Stimulated activated CD8-positive, alpha-beta memory T cell treated with anti-CD3 and anti-CD28 coated beads, Interleukin-12 subunit alpha, Interleukin-12 subunit beta, amount 100 ng/mL, for 24 hours (primary cell): ENCODE measurements around the gene ZFP36L1.

Source experiments
- DNase-seq: peaks from one replicate; pipeline ENCODE4 v3.0.0-alpha.2; 2020; ENCODE audit errors: extremely low read depth

Gene ZFP36L1, protein sequence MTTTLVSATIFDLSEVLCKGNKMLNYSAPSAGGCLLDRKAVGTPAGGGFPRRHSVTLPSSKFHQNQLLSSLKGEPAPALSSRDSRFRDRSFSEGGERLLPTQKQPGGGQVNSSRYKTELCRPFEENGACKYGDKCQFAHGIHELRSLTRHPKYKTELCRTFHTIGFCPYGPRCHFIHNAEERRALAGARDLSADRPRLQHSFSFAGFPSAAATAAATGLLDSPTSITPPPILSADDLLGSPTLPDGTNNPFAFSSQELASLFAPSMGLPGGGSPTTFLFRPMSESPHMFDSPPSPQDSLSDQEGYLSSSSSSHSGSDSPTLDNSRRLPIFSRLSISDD

GRCh38 chr14:68792979-68793733 lies at the start of gene ZFP36L1:
TSS of gene ZFP36L1 (minus strand) at chr14:68793067. CDS start at chr14:68792938, 129 bp downstream.
- DNase-seq: peak; percentile 71

DNA sequence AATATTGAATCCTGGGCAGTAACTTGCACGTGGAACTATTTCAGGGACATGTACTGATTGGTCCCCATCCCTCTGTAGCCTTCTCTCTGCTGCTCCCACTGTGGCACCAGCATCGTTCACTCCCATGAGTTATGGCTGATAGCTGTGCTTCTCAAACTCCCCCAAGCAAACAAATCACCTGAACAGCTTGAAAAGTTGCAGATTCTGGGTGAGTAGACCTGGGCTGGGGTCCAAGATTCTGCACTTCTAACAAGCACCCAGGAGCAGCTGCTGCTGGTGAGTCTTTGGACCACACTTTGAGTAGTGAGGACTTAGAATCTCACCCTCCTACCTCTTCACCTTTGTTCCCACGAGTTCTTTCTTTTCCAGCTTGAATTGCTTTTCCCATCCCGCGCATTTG lies 49.4 kb upstream of the ZFP36L1 start:
- DNase-seq: no peak

GRCh38 chr14:68841016-68841809 lies 48.3 kb upstream of the ZFP36L1 start:
- no peak for DNase-seq

- no peak for DNase-seq
Measured at GRCh38 chr14:68840454-68840853, 47.6 kb upstream of the ZFP36L1 start.

GRCh38 chr14:68836082-68836481 lies 43.2 kb upstream of the ZFP36L1 start:
- no peak for DNase-seq

DNA sequence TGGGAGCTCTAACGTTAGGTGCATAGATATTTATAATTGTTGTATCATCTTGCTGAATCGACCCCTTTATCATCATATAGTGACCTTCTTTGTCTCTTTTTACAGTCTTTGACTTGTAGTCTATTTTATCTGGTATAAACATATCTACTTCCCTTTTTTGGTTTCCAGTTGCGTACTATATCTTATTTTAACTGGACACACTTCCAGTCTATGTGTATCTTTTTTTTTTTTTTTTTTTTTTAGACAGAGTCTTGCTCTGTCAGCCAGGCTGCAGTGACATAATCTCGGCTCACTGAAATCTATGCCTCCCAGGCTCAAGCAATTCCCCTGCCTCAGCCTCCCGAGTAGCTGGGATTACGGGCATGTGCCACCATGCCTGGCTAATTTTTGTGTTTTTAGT lies 41.9 kb upstream of the ZFP36L1 start:
- DNase-seq: no peak

GRCh38 chr14:68828698-68829097 lies 35.8 kb upstream of the ZFP36L1 start:
- DNase-seq: no peak

GRCh38 chr14:68825729-68826128 lies 32.9 kb upstream of the ZFP36L1 start:
- DNase-seq: no peak

- no peak for DNase-seq
Measured at GRCh38 chr14:68824517-68825347, 31.9 kb upstream of the ZFP36L1 start.

DNA sequence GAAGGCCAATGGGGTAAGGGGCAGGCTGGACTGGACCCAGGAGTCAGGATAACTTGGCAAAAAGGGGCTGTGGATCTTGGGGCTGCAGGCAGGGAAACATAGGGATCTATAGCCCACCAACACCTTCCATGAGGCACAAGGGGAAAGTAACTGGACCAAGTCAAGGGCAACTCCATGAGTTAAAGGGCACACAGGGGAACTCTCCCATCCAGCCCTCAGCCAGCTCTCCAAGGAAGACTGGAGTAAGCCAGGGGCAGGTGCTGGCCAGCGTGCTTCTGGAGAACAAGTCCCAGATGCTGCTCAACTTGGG lies 31.3 kb upstream of the ZFP36L1 start:
- no peak for DNase-seq

DNA sequence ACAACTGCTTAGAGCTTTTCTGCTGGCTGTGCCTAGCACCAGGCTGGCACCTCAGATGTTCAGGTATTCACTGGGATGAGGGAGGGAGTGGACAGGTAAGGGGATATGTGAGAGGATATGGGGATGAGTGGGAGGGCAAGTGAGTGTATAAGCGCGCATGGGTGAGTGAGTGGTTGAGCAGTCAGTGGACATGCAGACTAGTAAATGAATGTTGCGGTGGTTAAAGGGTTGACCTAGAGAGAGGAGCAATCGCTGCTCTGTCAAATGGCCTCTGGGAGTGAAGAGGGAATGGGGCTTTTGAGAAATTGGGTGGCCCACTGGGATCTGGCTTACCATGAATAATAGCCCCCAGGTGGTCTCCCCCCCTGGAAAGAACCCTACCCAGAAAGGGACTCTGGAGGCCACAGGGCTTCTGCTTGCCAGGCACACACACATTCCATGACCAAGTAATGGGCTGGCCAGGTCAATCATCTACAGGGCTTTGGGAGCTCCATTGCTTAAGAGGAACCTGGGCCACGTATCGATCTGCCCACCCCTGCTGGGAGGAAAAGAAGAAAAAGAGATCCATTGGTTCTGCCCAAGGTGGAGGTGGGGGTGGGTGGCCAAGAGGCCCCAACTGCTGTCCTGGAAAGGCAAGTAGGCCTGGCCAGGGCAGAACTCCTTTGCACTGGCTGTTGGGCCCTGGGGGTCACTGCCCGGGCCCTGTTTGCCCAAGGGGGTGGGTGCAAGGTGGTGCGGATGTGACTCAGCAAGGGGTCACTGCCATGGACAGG lies 30.8 kb upstream of the ZFP36L1 start:
- DNase-seq: no peak

- no peak for DNase-seq
Measured at GRCh38 chr14:68822926-68823325, 30.1 kb upstream of the ZFP36L1 start.

DNA sequence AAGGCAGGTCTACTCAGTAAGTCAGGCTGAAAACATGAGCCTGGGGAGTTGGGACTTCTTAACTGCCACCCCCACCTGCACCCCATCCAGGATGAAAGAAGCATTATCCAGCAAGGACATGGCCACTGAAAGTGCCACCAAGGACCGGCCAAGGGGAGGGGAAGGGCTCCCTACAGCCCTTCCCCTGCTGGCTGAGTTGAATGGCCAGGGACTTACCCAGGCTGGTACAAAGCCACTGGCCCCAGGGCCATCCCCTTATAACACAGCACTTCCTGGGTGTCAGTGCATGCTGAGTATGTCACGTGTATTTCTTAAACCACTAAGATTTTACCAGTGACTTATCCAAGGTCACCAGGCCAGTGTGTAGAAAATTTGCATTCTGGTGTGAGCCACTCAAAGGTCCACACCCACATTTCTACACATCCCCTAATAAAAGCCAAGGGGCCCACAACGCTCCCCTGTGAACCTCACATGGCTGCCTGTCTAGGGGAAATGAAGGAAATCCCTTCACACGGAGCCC lies 29.3 kb upstream of the ZFP36L1 start:
- no peak for DNase-seq

DNA sequence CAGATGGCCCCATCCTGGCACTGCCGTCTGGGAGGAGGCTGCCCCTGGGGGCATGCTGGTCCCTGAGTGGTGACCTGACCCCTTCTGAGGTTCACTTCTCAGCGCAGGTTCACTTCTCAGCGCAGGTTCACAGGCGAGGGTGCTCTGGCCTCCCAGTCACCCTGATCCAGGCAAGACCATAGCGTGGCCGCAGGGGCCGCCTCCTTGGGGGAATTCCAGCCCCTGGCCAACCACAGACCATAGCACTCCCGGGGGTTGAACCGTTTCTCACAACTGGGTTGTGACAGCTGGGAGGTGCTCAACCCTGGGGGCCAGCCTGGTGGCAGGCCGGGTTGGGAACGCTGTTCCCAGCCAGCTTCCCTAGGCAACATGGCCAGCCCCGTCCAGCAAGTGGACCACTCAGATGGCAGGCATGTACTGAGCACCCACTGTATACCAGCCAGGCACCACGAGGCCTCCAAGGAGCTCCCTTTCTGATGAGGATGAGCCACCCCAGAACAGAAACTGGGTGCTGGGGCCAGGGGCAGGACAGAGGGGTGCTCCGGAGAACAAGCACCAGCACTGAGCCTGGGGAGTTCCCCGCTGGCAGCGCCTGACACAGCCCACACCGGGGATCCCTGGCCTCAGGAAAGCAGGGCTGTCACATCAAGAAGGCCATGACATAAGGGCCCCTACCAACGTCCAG lies 28.3 kb upstream of the ZFP36L1 start:
- no peak for DNase-seq

- DNase-seq: no peak
Measured at GRCh38 chr14:68820536-68820935, 27.7 kb upstream of the ZFP36L1 start.

- no peak for DNase-seq
Measured at GRCh38 chr14:68820119-68820518, 27.3 kb upstream of the ZFP36L1 start.

- no peak for DNase-seq
Measured at GRCh38 chr14:68819260-68819691, 26.4 kb upstream of the ZFP36L1 start.

GRCh38 chr14:68817506-68818212 lies 24.8 kb upstream of the ZFP36L1 start:
- DNase-seq: no peak

- DNase-seq: no peak
Measured at GRCh38 chr14:68816943-68817430, 24.1 kb upstream of the ZFP36L1 start.
